GM23338 (cell line): ENCODE data around the gene SUN2. TPM values are rescaled to one million over a fixed set of nuclear protein-coding genes. Genes with fewer than 3 reads are reported as not detected.
A peak's percentile ranks its signal among the peaks of the same experiment; 100 is the strongest.
"Not testable (repeated sequence)": the region's sequence is repeated elsewhere in the genome, so short reads cannot be mapped to it uniquely, and the experiment has no call there.

ENCODE experiments used
- ATAC-seq: fragments of 200-7000 bp; cut with Tn5 transposase; 3 replicates; pipeline ENCODE4 v1.9.1; 2020
- DNase-seq: peaks from one replicate; pipeline ENCODE4 v3.0.0-alpha.2; 2015; ENCODE audit warnings: low spot score
- H2AFZ ChIP-seq: fragments of 200-600 bp; sonication (generic); 2 replicates; pipeline ENCODE4 v1.8.0; 2016; ENCODE audit warnings: antibody characterized with exemption, mild to moderate bottlenecking, moderate library complexity
- H3F3A ChIP-seq: fragments of 200-600 bp; sonication (generic); replicated peaks from 2 replicates; pipeline ENCODE4 v1.8.0; 2017; ENCODE audit warnings: antibody characterized with exemption, mixed run types, low read depth
- H3K27ac ChIP-seq: fragments of 200-600 bp; sonication (generic); 2 replicates; pipeline ENCODE4 v1.6.1; 2016; ENCODE audit warnings: low read depth
- H3K27me3 ChIP-seq: fragments of 200-600 bp; sonication (generic); 2 replicates; pipeline ENCODE4 v1.8.0; 2016; ENCODE audit warnings: mild to moderate bottlenecking, mixed run types, moderate library complexity; ENCODE audit not compliant: insufficient read depth
- H3K36me3 ChIP-seq: fragments of 200-600 bp; sonication (generic); 2 replicates; pipeline ENCODE4 v1.8.0; 2016; ENCODE audit warnings: mild to moderate bottlenecking; ENCODE audit not compliant: insufficient read depth
- H3K4me1 ChIP-seq: fragments of 200-600 bp; sonication (generic); 2 replicates; pipeline ENCODE4 v1.8.0; 2016; ENCODE audit warnings: mild to moderate bottlenecking, moderate library complexity; ENCODE audit not compliant: insufficient read depth
- H3K4me2 ChIP-seq: fragments of 200-600 bp; sonication (generic); 2 replicates; pipeline ENCODE4 v1.7.1; 2017; ENCODE audit warnings: mixed run types
- H3K4me3 ChIP-seq: fragments of 200-600 bp; sonication (generic); 2 replicates; pipeline ENCODE4 v1.6.1; 2016; ENCODE audit warnings: mixed run types
- H3K79me2 ChIP-seq: fragments of 200-600 bp; sonication (generic); replicated peaks from 2 replicates; pipeline ENCODE4 v1.8.0; 2017; ENCODE audit warnings: mild to moderate bottlenecking; ENCODE audit not compliant: insufficient read depth
- H3K9me2 ChIP-seq: fragments of 200-600 bp; sonication (generic); 2 replicates; pipeline ENCODE4 v1.8.0; 2017; ENCODE audit not compliant: insufficient read depth
- H4K20me1 ChIP-seq: fragments of 200-600 bp; sonication (generic); replicated peaks from 2 replicates; pipeline ENCODE4 v1.8.0; 2017; ENCODE audit warnings: mild to moderate bottlenecking; ENCODE audit not compliant: insufficient read depth
- H3K27ac Mint-ChIP-seq: 2 replicates; pipeline ENCODE4 v1.8.0; 2020; ENCODE audit warnings: inconsistent platforms, mild to moderate bottlenecking, moderate library complexity, mixed read lengths
- H3K27me3 Mint-ChIP-seq: 3 replicates; pipeline ENCODE4 v1.8.0; 2022; ENCODE audit warnings: low read depth, mild to moderate bottlenecking, moderate library complexity, mixed read lengths, inconsistent platforms; ENCODE audit not compliant: insufficient read depth, poor library complexity
- H3K36me3 Mint-ChIP-seq: 3 replicates; pipeline ENCODE4 v1.8.0; 2021; ENCODE audit warnings: low read depth, mild to moderate bottlenecking, inconsistent platforms, moderate library complexity, mixed read lengths
- H3K4me1 Mint-ChIP-seq: 3 replicates; pipeline ENCODE4 v1.8.0; 2020; ENCODE audit warnings: mild to moderate bottlenecking, inconsistent platforms, mixed read lengths
- H3K4me3 Mint-ChIP-seq: 3 replicates; pipeline ENCODE4 v1.8.0; 2021; ENCODE audit warnings: moderate library complexity, mild to moderate bottlenecking, inconsistent platforms, mixed read lengths
- H3K9me3 Mint-ChIP-seq: 3 replicates; pipeline ENCODE4 v1.8.0; 2020; ENCODE audit warnings: moderate library complexity, mild to moderate bottlenecking, inconsistent platforms, mixed read lengths
- CREB1 ChIP-seq: fragments of 250-450 bp; sonication (Bioruptor Pico); IDR thresholded peaks from 2 replicates; pipeline ENCODE4 v1.5.0; 2020; ENCODE audit warnings: low read depth, mild to moderate bottlenecking, moderate library complexity
- EZH2phosphoT487 ChIP-seq: fragments of 200-600 bp; sonication (generic); IDR thresholded peaks from one replicate; pipeline ENCODE4 v1.8.1; 2018; ENCODE audit warnings: antibody characterized with exemption; ENCODE audit not compliant: unreplicated experiment
- JUNB ChIP-seq: IDR thresholded peaks from one replicate; pipeline ENCODE4 v1.6.1; 2016; ENCODE audit warnings: antibody characterized with exemption; ENCODE audit not compliant: unreplicated experiment
- NANOG ChIP-seq: IDR thresholded peaks from 2 replicates; pipeline ENCODE4 v1.6.1; 2016; ENCODE audit warnings: antibody characterized with exemption, borderline replicate concordance
- POLR2AphosphoS5 ChIP-seq: IDR thresholded peaks from 2 replicates; pipeline ENCODE4 v1.6.1; 2016; ENCODE audit warnings: antibody characterized with exemption, low read depth
- STAT1 ChIP-seq: IDR thresholded peaks from one replicate; pipeline ENCODE4 v1.6.1; 2016; ENCODE audit warnings: antibody characterized with exemption; ENCODE audit not compliant: unreplicated experiment
- long read RNA-seq: library from polyadenylated mRNA; unstranded; transcript quantifications from one replicate; pipeline ENCODE4 v2.0.0, GENCODE V29; 2020; ENCODE audit not compliant: unreplicated experiment
- polyA plus RNA-seq: library from polyadenylated mRNA; unstranded; fragments of >200 nt; fragmentation: Nextera tagmentation; extraction: Ambion mirVana; gene quantifications from 2 replicates; pipeline ENCODE4 v1.2.1, GENCODE V29; 2016
- total RNA-seq: library from RNA; depleted of rRNA; stranded (reverse); fragments of >200 nt; shearing (Covaris generic); gene quantifications from 2 replicates; pipeline ENCODE4 v1.2.3, GENCODE V29; 2014; rRNA removed
- TF ChIP-seq, protein P1 (sequence below): IDR thresholded peaks from one replicate; pipeline ENCODE4 v1.6.1; 2018; ENCODE audit warnings: antibody characterized with exemption; ENCODE audit not compliant: unreplicated experiment
- TF ChIP-seq, protein P2 (sequence below): IDR thresholded peaks from 2 replicates; pipeline ENCODE4 v1.6.1; 2016; ENCODE audit warnings: antibody characterized with exemption

The SUN2 gene, protein sequence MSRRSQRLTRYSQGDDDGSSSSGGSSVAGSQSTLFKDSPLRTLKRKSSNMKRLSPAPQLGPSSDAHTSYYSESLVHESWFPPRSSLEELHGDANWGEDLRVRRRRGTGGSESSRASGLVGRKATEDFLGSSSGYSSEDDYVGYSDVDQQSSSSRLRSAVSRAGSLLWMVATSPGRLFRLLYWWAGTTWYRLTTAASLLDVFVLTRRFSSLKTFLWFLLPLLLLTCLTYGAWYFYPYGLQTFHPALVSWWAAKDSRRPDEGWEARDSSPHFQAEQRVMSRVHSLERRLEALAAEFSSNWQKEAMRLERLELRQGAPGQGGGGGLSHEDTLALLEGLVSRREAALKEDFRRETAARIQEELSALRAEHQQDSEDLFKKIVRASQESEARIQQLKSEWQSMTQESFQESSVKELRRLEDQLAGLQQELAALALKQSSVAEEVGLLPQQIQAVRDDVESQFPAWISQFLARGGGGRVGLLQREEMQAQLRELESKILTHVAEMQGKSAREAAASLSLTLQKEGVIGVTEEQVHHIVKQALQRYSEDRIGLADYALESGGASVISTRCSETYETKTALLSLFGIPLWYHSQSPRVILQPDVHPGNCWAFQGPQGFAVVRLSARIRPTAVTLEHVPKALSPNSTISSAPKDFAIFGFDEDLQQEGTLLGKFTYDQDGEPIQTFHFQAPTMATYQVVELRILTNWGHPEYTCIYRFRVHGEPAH
- total RNA-seq (12.6 and 17.6 TPM in 2 replicates), polyA plus RNA-seq (7.2 and 8.2 TPM in 2 replicates)
- long read RNA-seq, partial matches to known transcripts = 1 of 4 reads
- long read RNA-seq, other reads (novel, unspliced or antisense) = 3 of 4 reads

DNA sequence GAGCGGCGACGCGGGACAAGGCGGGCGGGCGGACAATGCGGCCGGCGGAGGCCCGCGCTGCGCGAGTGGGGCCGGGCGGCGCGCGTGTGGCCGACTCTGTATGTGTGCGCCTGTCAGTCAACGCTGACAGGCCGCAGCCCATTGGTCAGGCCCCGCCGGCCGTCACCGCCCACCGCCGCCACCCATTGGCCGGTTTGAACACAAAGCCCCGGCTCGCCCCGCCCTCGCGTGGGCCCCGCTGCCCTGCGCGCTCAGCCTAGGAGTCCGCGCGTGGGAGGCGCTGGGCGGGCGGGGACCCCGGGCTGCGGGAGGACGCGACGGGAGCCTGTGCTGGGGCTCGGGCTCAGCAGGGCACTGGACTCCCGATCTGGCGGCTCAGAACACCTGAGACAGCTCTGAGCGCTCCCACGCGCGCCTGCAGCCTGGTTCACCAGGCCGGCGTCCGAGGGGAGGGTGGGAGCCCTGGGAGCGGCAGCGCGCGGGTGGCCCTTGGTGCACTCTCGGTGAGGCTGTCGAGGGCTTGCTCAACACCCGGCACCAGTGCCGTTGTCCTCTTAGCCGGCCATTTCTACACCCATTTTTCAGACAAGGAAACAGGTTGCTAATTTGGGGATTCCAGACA, at the start of gene SUN2:
TSS of gene SUN2 (minus strand) at position 88 of the 622 bp plus-strand sequence. CDS start 3,370 bp downstream, outside the sequence.
- Histone ChIP-seq H4K20me1 (no peaks in the 10 kb centered on the region), H3K79me2 (no peaks in the 10 kb centered on the region), H3K36me3 (no peaks in the 10 kb centered on the region), H3K27ac (no peak within 1 kb of the TSS), H3K27me3 (peaks cover 14% of the 10 kb centered on the region; the same call in 1 of the 2 replicates), H3F3A (peaks cover 3% of the 10 kb centered on the region; the same call in 1 of the 2 replicates), H2AFZ (peak within 1 kb of the TSS; percentile 87), H3K4me1 (peaks cover 21% of the 10 kb centered on the region; the same call in 1 of the 2 replicates), H3K4me3 (peak within 1 kb of the TSS; percentile 77), H3K4me2 (peak within 1 kb of the TSS; percentile 99), H3K9me2 (no peaks in the 10 kb centered on the region)
- Mint-ChIP-seq H3K36me3 (no peaks in the 10 kb centered on the region; the same call in 2 of the 3 replicates), H3K4me1 (peaks cover 18% of the 10 kb centered on the region), H3K27me3 (peaks cover 17% of the 10 kb centered on the region), H3K9me3 (no peaks in the 10 kb centered on the region; the same call in 2 of the 3 replicates), H3K27ac (no peak within 1 kb of the TSS; the same call in 1 of the 2 replicates), H3K4me3 (peak within 1 kb of the TSS; percentile 71)
- TF ChIP-seq NANOG (no peak), JUNB (no peak), EZH2phosphoT487 (no peak), CREB1 (peak; percentile 61), POLR2AphosphoS5 (peak; percentile 68)
- peak; percentile 76 for DNase-seq
- ATAC-seq = peak; percentile 67

DNA sequence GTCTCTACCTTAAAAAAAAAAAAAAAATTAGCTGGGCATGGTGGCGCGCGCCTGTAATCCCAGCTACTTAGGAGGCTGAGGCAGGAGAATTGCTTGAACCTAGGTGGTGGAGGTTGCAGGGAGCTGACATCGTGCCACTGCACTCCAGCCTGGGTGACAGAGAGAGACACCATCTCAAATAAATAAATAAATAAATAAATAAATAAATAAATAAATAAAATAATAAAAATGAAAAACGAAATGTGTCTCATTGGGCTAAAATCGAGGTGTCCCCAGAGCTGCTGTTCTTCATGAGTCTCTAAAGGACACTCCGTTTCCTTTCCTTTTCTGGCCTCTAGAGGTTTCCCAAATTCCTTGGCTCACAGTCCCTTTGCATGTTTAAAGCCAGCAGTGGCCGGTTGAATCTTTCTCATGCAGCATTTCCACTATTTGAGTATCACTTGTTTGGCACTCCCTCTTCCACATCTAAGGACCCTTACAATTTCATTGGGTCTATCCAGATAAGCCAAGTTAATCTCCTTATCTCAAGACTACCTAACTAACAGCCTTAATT, 49.3 kb upstream of the SUN2 start:
- peaks cover 14% of the 10 kb centered on the region; the same call in 2 of the 3 replicates for H3K9me3 Mint-ChIP-seq
- not testable (repeated sequence) for H3K27ac Mint-ChIP-seq, H3K27me3 ChIP-seq, H4K20me1 ChIP-seq, H3K4me1 Mint-ChIP-seq, H3K36me3 ChIP-seq, H3K27ac ChIP-seq, H3K4me2 ChIP-seq, H3K4me1 ChIP-seq, H3F3A ChIP-seq, H3K27me3 Mint-ChIP-seq, H3K4me3 ChIP-seq, H3K79me2 ChIP-seq, H3K4me3 Mint-ChIP-seq, H3K9me2 ChIP-seq, H3K36me3 Mint-ChIP-seq, H2AFZ ChIP-seq, ATAC-seq
- DNase-seq = peak; percentile 24

DNA sequence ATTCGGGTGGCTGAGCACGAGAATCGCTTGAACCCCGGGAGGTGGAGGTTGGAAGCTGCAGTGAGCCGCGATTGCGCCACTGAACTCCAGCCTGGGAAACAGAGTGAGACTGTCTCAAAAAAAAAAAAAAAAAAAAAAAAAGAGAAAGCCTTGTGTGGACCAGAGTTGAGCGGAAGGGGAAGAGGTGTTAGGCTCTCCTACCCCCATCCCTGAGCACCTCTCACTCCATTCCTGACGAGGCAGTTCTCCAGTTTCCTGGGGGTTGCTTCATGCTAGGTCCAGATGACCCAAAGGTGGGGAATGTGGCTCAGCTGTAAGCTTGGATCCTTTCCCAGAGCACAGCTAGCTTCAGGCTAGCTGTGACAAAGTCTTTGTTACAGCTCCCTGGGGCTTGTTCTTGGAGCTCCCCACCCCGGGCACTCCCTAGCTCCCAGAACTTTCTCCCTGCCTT, 46.9 kb upstream of the SUN2 start:
- ATAC-seq (peak; percentile 89), DNase-seq (peak; percentile 70)
- Histone ChIP-seq H3K27me3 (peaks cover 9% of the 10 kb centered on the region; the same call in 1 of the 2 replicates), H2AFZ (peak overlapping the region; percentile 98), H3K79me2 (no peaks in the 10 kb centered on the region), H3F3A (peaks cover 4% of the 10 kb centered on the region; the same call in 1 of the 2 replicates), H3K9me2 (peaks cover 4% of the 10 kb centered on the region; the same call in 1 of the 2 replicates), H3K36me3 (no peaks in the 10 kb centered on the region), H4K20me1 (no peaks in the 10 kb centered on the region), H3K27ac (no peak overlapping the region), H3K4me1 (peaks cover 8% of the 10 kb centered on the region; the same call in 1 of the 2 replicates), H3K4me3 (peak overlapping the region; percentile 49), H3K4me2 (peak overlapping the region; percentile 76)
- Mint-ChIP-seq H3K9me3 (peaks cover 8% of the 10 kb centered on the region; the same call in 2 of the 3 replicates), H3K27me3 (peaks cover 11% of the 10 kb centered on the region), H3K27ac (no peak overlapping the region), H3K4me1 (peaks cover 3% of the 10 kb centered on the region), H3K36me3 (peaks cover 8% of the 10 kb centered on the region; the same call in 2 of the 3 replicates), H3K4me3 (peak overlapping the region; percentile 78; the same call in 2 of the 3 replicates)
- TF ChIP-seq STAT1 = no peak
- TF ChIP-seq, protein P1, sequence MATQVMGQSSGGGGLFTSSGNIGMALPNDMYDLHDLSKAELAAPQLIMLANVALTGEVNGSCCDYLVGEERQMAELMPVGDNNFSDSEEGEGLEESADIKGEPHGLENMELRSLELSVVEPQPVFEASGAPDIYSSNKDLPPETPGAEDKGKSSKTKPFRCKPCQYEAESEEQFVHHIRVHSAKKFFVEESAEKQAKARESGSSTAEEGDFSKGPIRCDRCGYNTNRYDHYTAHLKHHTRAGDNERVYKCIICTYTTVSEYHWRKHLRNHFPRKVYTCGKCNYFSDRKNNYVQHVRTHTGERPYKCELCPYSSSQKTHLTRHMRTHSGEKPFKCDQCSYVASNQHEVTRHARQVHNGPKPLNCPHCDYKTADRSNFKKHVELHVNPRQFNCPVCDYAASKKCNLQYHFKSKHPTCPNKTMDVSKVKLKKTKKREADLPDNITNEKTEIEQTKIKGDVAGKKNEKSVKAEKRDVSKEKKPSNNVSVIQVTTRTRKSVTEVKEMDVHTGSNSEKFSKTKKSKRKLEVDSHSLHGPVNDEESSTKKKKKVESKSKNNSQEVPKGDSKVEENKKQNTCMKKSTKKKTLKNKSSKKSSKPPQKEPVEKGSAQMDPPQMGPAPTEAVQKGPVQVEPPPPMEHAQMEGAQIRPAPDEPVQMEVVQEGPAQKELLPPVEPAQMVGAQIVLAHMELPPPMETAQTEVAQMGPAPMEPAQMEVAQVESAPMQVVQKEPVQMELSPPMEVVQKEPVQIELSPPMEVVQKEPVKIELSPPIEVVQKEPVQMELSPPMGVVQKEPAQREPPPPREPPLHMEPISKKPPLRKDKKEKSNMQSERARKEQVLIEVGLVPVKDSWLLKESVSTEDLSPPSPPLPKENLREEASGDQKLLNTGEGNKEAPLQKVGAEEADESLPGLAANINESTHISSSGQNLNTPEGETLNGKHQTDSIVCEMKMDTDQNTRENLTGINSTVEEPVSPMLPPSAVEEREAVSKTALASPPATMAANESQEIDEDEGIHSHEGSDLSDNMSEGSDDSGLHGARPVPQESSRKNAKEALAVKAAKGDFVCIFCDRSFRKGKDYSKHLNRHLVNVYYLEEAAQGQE = no peak
- TF ChIP-seq, protein P2, sequence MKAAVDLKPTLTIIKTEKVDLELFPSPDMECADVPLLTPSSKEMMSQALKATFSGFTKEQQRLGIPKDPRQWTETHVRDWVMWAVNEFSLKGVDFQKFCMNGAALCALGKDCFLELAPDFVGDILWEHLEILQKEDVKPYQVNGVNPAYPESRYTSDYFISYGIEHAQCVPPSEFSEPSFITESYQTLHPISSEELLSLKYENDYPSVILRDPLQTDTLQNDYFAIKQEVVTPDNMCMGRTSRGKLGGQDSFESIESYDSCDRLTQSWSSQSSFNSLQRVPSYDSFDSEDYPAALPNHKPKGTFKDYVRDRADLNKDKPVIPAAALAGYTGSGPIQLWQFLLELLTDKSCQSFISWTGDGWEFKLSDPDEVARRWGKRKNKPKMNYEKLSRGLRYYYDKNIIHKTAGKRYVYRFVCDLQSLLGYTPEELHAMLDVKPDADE = no peak
- TF ChIP-seq NANOG = no peak
- no peak for TF ChIP-seq CREB1
- no peak for TF ChIP-seq POLR2AphosphoS5
